Gastrocnemius medialis (tissue), 4 donors: ENCODE results near the gene LHX5. TPM values are rescaled to one million over a fixed set of nuclear protein-coding genes. Genes with fewer than 3 reads are reported as not detected.

Experiments used
- ATAC-seq, 2 donors: fragments of 150-250 bp; one replicate each; pipeline ENCODE4 v1.9.1; 2016
- DNase-seq, 2 donors: peaks; one replicate each; pipeline ENCODE4 v3.0.0-alpha.2; 2019
- H3K27ac ChIP-seq, 4 donors: fragments of 200-600 bp; sonication (generic); 1 replicate in 1 of 4; 2 replicates in 3 of 4; pipeline ENCODE4 v1.5.1; 2016 to 2018; ENCODE audit warnings: mild to moderate bottlenecking in 2 of 4, moderate library complexity in 1 of 4
- H3K27me3 ChIP-seq, 3 donors: fragments of 200-600 bp; sonication (generic) in 2 of 3; 1 replicate in 1 of 3; 2 replicates in 2 of 3; pipeline versions ENCODE4 v1.5.1 to v1.6.0; 2016 to 2019; ENCODE audit warnings: mild to moderate bottlenecking in 1 of 3, moderate library complexity in 1 of 3
- H3K36me3 ChIP-seq, 2 donors: fragments of 200-600 bp; sonication (generic) in 1 of 2; one replicate each; pipeline ENCODE4 v1.5.1; 2017 to 2018
- H3K4me1 ChIP-seq, 2 donors: fragments of 200-600 bp; sonication (generic) in 1 of 2; one replicate each; pipeline ENCODE4 v1.5.1; 2016 to 2017; ENCODE audit warnings: mild to moderate bottlenecking in 2 of 2
- H3K4me3 ChIP-seq, 4 donors: fragments of 200-600 bp; sonication (generic) in 3 of 4; 1 replicate in 1 of 4; 2 replicates in 3 of 4; pipeline ENCODE4 v1.5.1; 2016 to 2019; ENCODE audit warnings: mild to moderate bottlenecking in 2 of 4
- H3K9me3 ChIP-seq, 3 donors: fragments of 200-600 bp; sonication (generic) in 2 of 3; 1 replicate in 1 of 3; 2 replicates in 2 of 3; pipeline ENCODE4 v1.5.1; 2016 to 2019
- CTCF ChIP-seq, 5 experiments: fragments of 450-650 bp in 3 of 5; fragments of 200-600 bp in 2 of 5; sonication (generic) in 2 of 5; IDR thresholded peaks in 4 of 5; conservative IDR thresholded peaks in 1 of 5; 1 replicate in 4 of 5; 2 replicates in 1 of 5; pipeline ENCODE4 v1.5.1; 2016 to 2019; ENCODE audit warnings: antibody characterized with exemption in 5 of 5, mild to moderate bottlenecking in 3 of 5, moderate library complexity in 3 of 5
- POLR2A ChIP-seq, 2 donors: fragments of 450-650 bp; IDR thresholded peaks; one replicate each; pipeline ENCODE4 v1.6.1; 2017; ENCODE audit warnings: antibody characterized with exemption in 2 of 2, mild to moderate bottlenecking in 2 of 2, moderate library complexity in 2 of 2
- in situ Hi-C, 4 donors: fragments of 200-750 bp; cut with MboI; loops; one replicate each; pipeline versions ENCODE4 v1.15.0 to v1.8.0; 2017; ENCODE audit warnings: low sequenced_read_pairs in 4 of 4
- intact Hi-C: fragments of 100-400 bp; cut with DNase I; formaldehyde crosslinking; loops from one replicate; pipeline ENCODE4 v1.15.1; 2023; ENCODE audit warnings: low total_unique reads
- total RNA-seq, 4 donors: library from RNA; depleted of rRNA; stranded (reverse); fragments of >200 nt; gene quantifications; one replicate each; pipeline versions ENCODE4 v1.1.0 to v1.2.3, GENCODE V29; 2016

The LHX5 gene
- total RNA-seq, 4 donors from 2014 or later, result not detected

DNA sequence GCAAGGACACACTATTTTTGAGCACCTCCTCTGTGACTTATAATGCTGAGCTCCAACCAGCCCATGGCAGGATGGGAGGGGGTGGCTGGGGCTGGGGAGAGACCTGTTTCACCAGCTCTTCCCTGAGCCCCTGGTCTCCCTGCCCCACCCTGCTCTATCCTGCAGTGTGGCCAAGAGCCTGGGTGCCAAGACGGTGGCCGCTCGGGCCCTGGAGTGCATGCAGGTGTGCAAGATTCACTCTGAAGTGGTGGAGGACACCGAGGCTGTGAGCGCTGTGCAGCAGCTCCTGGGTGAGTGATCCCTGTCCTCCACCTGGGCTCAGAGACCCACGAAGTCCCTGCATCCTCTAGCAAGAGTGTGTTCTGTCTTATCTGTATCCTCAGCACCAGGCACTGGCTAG, 35.1 kb downstream of the LHX5 start:
- ATAC-seq (no peak), DNase-seq (no peak)
- H3K4me3 ChIP-seq, result no peak overlapping the region
- H3K27ac ChIP-seq, result no peak overlapping the region
- no peaks in the 10 kb centered on the region for H3K36me3 ChIP-seq
- no peaks in the 10 kb centered on the region for H3K4me1 ChIP-seq
- no peak for TF ChIP-seq CTCF (IDR thresholded peaks at IDR 0.05 in 4 of 5, conservative IDR thresholded peaks at IDR 0.05 in 1 of 5)
- no peak for TF ChIP-seq POLR2A (IDR thresholded peaks at IDR 0.05)
- H3K9me3 ChIP-seq, result no peaks in the 10 kb centered on the region
- in situ Hi-C loops (loop anchor here in 1 of 4 donors (25.0 kb wide), 1 partner anchor 124 kb away; no protein-coding TSS in a partner anchor), intact Hi-C loops (no loop called here)
- H3K27me3 ChIP-seq, result no peaks in the 10 kb centered on the region

GRCh38 chr12:113435367-113435766, 36.3 kb downstream of the LHX5 start:
- Histone ChIP-seq H3K36me3 (no peaks in the 10 kb centered on the region), H3K27ac (no peak overlapping the region), H3K27me3 (no peaks in the 10 kb centered on the region), H3K4me1 (no peaks in the 10 kb centered on the region), H3K9me3 (no peaks in the 10 kb centered on the region), H3K4me3 (no peak overlapping the region)
- intact Hi-C loops (no loop called here), in situ Hi-C loops (loop anchor here in 1 of 4 donors (25.0 kb wide), 1 partner anchor 123 kb away; no protein-coding TSS in a partner anchor)
- no peak for TF ChIP-seq POLR2A (IDR thresholded peaks at IDR 0.05)
- TF ChIP-seq CTCF (IDR thresholded peaks at IDR 0.05 in 4 of 5, conservative IDR thresholded peaks at IDR 0.05 in 1 of 5), result no peak
- ATAC-seq (no peak), DNase-seq (no peak)

- Histone ChIP-seq H3K4me1 (no peaks in the 10 kb centered on the region), H3K4me3 (no peak overlapping the region), H3K36me3 (no peaks in the 10 kb centered on the region), H3K27ac (no peak overlapping the region), H3K27me3 (no peaks in the 10 kb centered on the region), H3K9me3 (no peaks in the 10 kb centered on the region)
- intact Hi-C loops (no loop called here), in situ Hi-C loops (loop anchor here in 1 of 4 donors (25.0 kb wide), 1 partner anchor 121 kb away; no protein-coding TSS in a partner anchor)
- ATAC-seq (no peak), DNase-seq (no peak)
- no peak for TF ChIP-seq CTCF (IDR thresholded peaks at IDR 0.05 in 4 of 5, conservative IDR thresholded peaks at IDR 0.05 in 1 of 5)
- no peak for TF ChIP-seq POLR2A (IDR thresholded peaks at IDR 0.05)
Observed at GRCh38 chr12:113432986-113433385, 38.7 kb downstream of the LHX5 start.

DNA sequence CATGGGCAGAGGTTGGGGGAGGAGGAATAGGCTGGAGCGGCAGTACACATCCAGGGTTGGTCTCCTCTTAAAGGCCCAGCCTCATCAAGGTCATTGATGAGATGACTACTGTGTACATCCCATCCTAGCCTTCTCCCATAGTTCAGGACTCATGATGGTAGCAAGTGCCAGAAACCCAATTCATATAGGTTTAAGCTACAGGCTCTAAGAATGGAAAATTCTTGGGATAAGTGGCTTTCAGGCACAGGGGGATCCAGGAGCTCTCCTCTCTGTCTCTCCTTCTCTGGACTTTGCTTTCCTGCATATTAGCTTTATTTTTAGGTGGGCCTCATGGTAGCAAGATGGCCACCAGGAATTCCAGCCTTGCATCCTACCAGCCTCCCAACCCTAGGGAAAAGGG, 43.2 kb downstream of the LHX5 start:
- H3K4me1 ChIP-seq, result no peaks in the 10 kb centered on the region
- TF ChIP-seq POLR2A (IDR thresholded peaks at IDR 0.05), result no peak
- TF ChIP-seq CTCF (IDR thresholded peaks at IDR 0.05 in 4 of 5, conservative IDR thresholded peaks at IDR 0.05 in 1 of 5), result no peak
- H3K27me3 ChIP-seq, result no peaks in the 10 kb centered on the region
- ATAC-seq (no peak), DNase-seq (no peak)
- H3K27ac ChIP-seq, result no peak overlapping the region
- in situ Hi-C loops, result loop anchor here in 2 of 4 donors (10.0 to 25.0 kb wide), 2 partner anchors 114 to 116 kb away; no protein-coding TSS in a partner anchor
- H3K9me3 ChIP-seq, result no peaks in the 10 kb centered on the region
- intact Hi-C loops, result no loop called here
- H3K4me3 ChIP-seq, result no peak overlapping the region
- H3K36me3 ChIP-seq, result no peaks in the 10 kb centered on the region

GRCh38 chr12:113427882-113428281, 43.8 kb downstream of the LHX5 start:
- Histone ChIP-seq H3K4me1 (no peaks in the 10 kb centered on the region), H3K27me3 (no peaks in the 10 kb centered on the region), H3K4me3 (no peak overlapping the region), H3K27ac (no peak overlapping the region), H3K36me3 (no peaks in the 10 kb centered on the region), H3K9me3 (no peaks in the 10 kb centered on the region)
- DNase-seq (no peak), ATAC-seq (no peak)
- intact Hi-C loops (no loop called here), in situ Hi-C loops (loop anchor here in 2 of 4 donors (10.0 to 25.0 kb wide), 2 partner anchors 113 to 116 kb away; no protein-coding TSS in a partner anchor)
- TF ChIP-seq POLR2A (IDR thresholded peaks at IDR 0.05) (no peak), CTCF (IDR thresholded peaks at IDR 0.05 in 4 of 5, conservative IDR thresholded peaks at IDR 0.05 in 1 of 5) (no peak)
